ENCODE data around the gene LRRN2.

DNA sequence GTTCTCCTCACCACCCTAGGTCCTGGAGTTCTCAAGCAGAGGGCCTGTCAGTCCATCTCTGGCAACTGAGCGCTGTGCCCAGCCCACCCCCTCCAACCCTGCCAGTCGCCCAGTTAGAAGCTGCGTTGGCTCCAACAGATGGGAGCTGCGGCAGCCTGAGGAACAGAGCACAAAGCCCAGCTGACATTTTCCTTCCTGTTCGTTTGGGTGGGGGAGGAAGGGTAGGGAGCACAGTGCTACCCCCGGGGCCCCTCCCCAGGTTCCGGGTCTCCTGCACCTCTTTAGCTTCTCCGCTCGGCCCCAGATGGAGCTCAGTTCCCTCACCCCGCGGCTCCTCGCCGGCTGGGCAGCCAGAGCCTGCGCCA, 1.4 kb downstream of the LRRN2 start:
- no peak for TF ChIP-seq POU6F1 (CRISPR knock-in tag; IDR thresholded peaks at IDR 0.05; ENCODE audit: borderline replicate concordance, low read depth)
- TF ChIP-seq ISL1 (CRISPR knock-in tag; IDR thresholded peaks at IDR 0.05) = no peak
- TF ChIP-seq RARB (CRISPR knock-in tag; IDR thresholded peaks at IDR 0.05) = no peak
- no peak for TF ChIP-seq GLIS3 (CRISPR knock-in tag; IDR thresholded peaks at IDR 0.05)
- no peak for TF ChIP-seq CSDC2 (CRISPR knock-in tag; IDR thresholded peaks at IDR 0.05)
- TF ChIP-seq ESRRG (CRISPR knock-in tag; IDR thresholded peaks at IDR 0.05) = no peak

Data from SK-N-SH treated with all-trans-retinoic acid at 6 μM for 48 hours (cell line).